ENCODE results near the gene GYPB. TPM values are rescaled to one million over a fixed set of nuclear protein-coding genes. Genes with fewer than 3 reads are reported as not detected.
"Not testable (repeated sequence)": the region's sequence is repeated elsewhere in the genome, so short reads cannot be mapped to it uniquely, and the experiment has no call there.

The GYPB gene
- total and polyA plus RNA-seq, 2 experiments from 2014 or later, result not detected

- H3K27me3 ChIP-seq; H3K4me1 ChIP-seq (ENCODE audit: insufficient read depth); H3K36me3 ChIP-seq (replicated peaks; ENCODE audit: insufficient read depth, low read depth); H3K4me2 ChIP-seq; H3K79me2 ChIP-seq; H4K20me1 ChIP-seq (ENCODE audit: insufficient read depth, poor library complexity, severe bottlenecking); H2AFZ ChIP-seq; H3K9me3 ChIP-seq (ENCODE audit: low read depth); H3K9me2 ChIP-seq (replicated peaks; ENCODE audit: insufficient read depth); H3K27ac ChIP-seq; H3K4me3 ChIP-seq; DNase-seq (ENCODE audit: low spot score): not testable (repeated sequence)
- 59% methylated on average over 6 of the region's 6 CpGs for WGBS (ENCODE audit: low lambda C conversion rate, missing lambda C conversion rate)
Measured at GRCh38 chr4:144000331-144000995, 18.7 kb downstream of the GYPB start.

GRCh38 chr4:143996193-143996592, 23.0 kb downstream of the GYPB start:
- not testable (repeated sequence) for H3K9me3 ChIP-seq (ENCODE audit: low read depth); H3K4me2 ChIP-seq; H3K4me1 ChIP-seq (ENCODE audit: insufficient read depth); H3K36me3 ChIP-seq (replicated peaks; ENCODE audit: insufficient read depth, low read depth); H3K27me3 ChIP-seq; H4K20me1 ChIP-seq (ENCODE audit: insufficient read depth, poor library complexity, severe bottlenecking); H3K4me3 ChIP-seq; H2AFZ ChIP-seq; H3K79me2 ChIP-seq; H3K27ac ChIP-seq; DNase-seq (ENCODE audit: low spot score); H3K9me2 ChIP-seq (replicated peaks; ENCODE audit: insufficient read depth)
- 93% methylated on average over 4 of the region's 4 CpGs for WGBS (ENCODE audit: low lambda C conversion rate, missing lambda C conversion rate)

GRCh38 chr4:143991761-143992160, 27.4 kb downstream of the GYPB start:
- H3K4me2 ChIP-seq; H3K4me1 ChIP-seq (ENCODE audit: insufficient read depth); H3K27ac ChIP-seq; H4K20me1 ChIP-seq (ENCODE audit: insufficient read depth, poor library complexity, severe bottlenecking); H2AFZ ChIP-seq; H3K4me3 ChIP-seq; DNase-seq (ENCODE audit: low spot score); H3K9me3 ChIP-seq (ENCODE audit: low read depth); H3K27me3 ChIP-seq; H3K36me3 ChIP-seq (replicated peaks; ENCODE audit: insufficient read depth, low read depth); H3K79me2 ChIP-seq; H3K9me2 ChIP-seq (replicated peaks; ENCODE audit: insufficient read depth): not testable (repeated sequence)
- WGBS (ENCODE audit: low lambda C conversion rate, missing lambda C conversion rate), result no CpG with 5 or more reads among the region's 1 CpG

GRCh38 chr4:143990717-143991116, 28.5 kb downstream of the GYPB start:
- not testable (repeated sequence) for H3K4me1 ChIP-seq (ENCODE audit: insufficient read depth); H3K9me3 ChIP-seq (ENCODE audit: low read depth); H3K9me2 ChIP-seq (replicated peaks; ENCODE audit: insufficient read depth); H4K20me1 ChIP-seq (ENCODE audit: insufficient read depth, poor library complexity, severe bottlenecking); H3K4me2 ChIP-seq; H3K79me2 ChIP-seq; H3K36me3 ChIP-seq (replicated peaks; ENCODE audit: insufficient read depth, low read depth); H3K4me3 ChIP-seq; H2AFZ ChIP-seq; H3K27me3 ChIP-seq; DNase-seq (ENCODE audit: low spot score); H3K27ac ChIP-seq
- 81% methylated on average over 3 of the region's 3 CpGs for whole genome bisulfite sequencing (ENCODE audit: low lambda C conversion rate, missing lambda C conversion rate)

DNA sequence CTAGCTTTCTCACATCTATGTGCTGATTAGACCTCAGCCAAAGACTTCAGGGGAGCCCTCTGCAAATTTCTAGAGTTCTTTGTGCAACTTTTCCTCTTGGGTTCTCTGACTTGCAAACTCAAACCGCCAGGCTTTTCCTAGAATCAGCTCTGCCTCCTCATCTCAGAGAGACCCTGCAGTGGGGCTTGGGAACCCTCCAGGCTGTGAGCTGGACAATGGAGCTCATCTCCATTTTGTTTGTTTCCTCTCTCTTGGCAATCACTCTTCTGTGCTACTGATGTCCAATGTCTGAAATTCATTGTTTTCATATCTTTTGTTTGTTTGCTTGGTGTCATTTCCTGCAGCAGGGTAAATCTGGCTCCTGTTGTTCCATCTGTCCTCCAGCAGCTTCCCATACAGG, 33.0 kb downstream of the GYPB start:
- Histone ChIP-seq H3K79me2 (no peaks in the 10 kb centered on the region), H3K27me3 (no peaks in the 10 kb centered on the region), H3K4me2 (no peak overlapping the region), H3K4me3 (no peak overlapping the region), H3K9me2 (replicated peaks; ENCODE audit: insufficient read depth) (no peaks in the 10 kb centered on the region), H3K4me1 (ENCODE audit: insufficient read depth) (no peaks in the 10 kb centered on the region), H3K36me3 (replicated peaks; ENCODE audit: insufficient read depth, low read depth) (no peaks in the 10 kb centered on the region), H3K9me3 (ENCODE audit: low read depth) (no peaks in the 10 kb centered on the region), H4K20me1 (ENCODE audit: insufficient read depth, poor library complexity, severe bottlenecking) (no peaks in the 10 kb centered on the region), H2AFZ (no peak overlapping the region), H3K27ac (no peak overlapping the region)
- DNase-seq (ENCODE audit: low spot score), result no peak
- 50% methylated on average over 1 of the region's 1 CpG for WGBS (ENCODE audit: low lambda C conversion rate, missing lambda C conversion rate)
- TF ChIP-seq EZH2phosphoT487 (IDR thresholded peaks at IDR 0.05; ENCODE audit: low read depth, severe bottlenecking, unreplicated experiment) (no peak), EZH2 (IDR thresholded peaks at IDR 0.05; ENCODE audit: borderline replicate concordance) (no peak)
- TF ChIP-seq, protein P1, sequence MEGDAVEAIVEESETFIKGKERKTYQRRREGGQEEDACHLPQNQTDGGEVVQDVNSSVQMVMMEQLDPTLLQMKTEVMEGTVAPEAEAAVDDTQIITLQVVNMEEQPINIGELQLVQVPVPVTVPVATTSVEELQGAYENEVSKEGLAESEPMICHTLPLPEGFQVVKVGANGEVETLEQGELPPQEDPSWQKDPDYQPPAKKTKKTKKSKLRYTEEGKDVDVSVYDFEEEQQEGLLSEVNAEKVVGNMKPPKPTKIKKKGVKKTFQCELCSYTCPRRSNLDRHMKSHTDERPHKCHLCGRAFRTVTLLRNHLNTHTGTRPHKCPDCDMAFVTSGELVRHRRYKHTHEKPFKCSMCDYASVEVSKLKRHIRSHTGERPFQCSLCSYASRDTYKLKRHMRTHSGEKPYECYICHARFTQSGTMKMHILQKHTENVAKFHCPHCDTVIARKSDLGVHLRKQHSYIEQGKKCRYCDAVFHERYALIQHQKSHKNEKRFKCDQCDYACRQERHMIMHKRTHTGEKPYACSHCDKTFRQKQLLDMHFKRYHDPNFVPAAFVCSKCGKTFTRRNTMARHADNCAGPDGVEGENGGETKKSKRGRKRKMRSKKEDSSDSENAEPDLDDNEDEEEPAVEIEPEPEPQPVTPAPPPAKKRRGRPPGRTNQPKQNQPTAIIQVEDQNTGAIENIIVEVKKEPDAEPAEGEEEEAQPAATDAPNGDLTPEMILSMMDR (IDR thresholded peaks at IDR 0.05; ENCODE audit: poor library complexity), result no peak

DNA sequence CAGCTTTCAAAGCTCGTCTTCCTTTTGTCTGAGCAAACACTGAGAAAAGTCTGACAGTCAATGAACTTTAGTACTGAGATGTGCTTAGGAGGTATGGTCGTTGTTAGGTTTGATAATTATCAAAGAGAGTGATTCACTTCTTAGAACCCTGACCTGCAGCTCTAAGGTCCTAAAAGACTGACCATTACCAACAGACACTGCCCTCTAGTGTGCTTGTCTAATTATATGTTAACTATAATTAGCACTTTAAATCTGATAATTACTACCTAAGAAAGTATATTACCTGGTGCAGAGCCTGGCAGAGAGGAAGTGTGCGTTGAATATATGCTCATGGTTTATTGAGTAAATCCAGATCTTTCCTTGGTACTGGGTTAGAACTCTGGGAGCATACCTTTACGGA, 38.4 kb downstream of the GYPB start:
- H3K27me3 ChIP-seq; H3K9me3 ChIP-seq (ENCODE audit: low read depth); H3K79me2 ChIP-seq; H2AFZ ChIP-seq; H3K4me2 ChIP-seq; H4K20me1 ChIP-seq (ENCODE audit: insufficient read depth, poor library complexity, severe bottlenecking); H3K9me2 ChIP-seq (replicated peaks; ENCODE audit: insufficient read depth); H3K4me1 ChIP-seq (ENCODE audit: insufficient read depth); H3K4me3 ChIP-seq; H3K36me3 ChIP-seq (replicated peaks; ENCODE audit: insufficient read depth, low read depth); H3K27ac ChIP-seq: not testable (repeated sequence)
- peak; percentile 6 for DNase-seq (ENCODE audit: low spot score)
- 29% methylated on average over 4 of the region's 4 CpGs for WGBS (ENCODE audit: low lambda C conversion rate, missing lambda C conversion rate)

DNA sequence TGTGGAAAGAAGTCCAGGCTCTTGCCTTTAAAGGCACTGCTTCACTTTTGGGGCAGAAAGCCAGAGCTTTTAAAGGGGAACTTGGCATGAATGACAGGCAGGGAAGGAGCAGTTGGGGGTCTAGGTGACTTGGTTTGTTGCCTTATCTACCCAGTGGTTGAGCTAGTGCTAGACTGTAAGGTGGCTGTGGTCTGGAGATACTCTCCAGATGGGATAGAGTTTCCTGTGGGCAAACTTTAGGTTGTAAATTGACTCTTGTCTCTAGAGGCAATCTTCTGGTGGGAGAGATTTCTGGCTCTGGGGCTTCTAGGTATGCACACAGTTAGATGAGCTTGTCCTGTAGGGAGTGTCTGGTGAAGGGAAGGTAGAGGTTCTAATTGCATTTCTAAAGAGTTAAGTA, 43.7 kb downstream of the GYPB start:
- not testable (repeated sequence) for H3K27me3 ChIP-seq; H3K36me3 ChIP-seq (replicated peaks; ENCODE audit: insufficient read depth, low read depth); H3K9me3 ChIP-seq (ENCODE audit: low read depth); H3K27ac ChIP-seq; H4K20me1 ChIP-seq (ENCODE audit: insufficient read depth, poor library complexity, severe bottlenecking); H3K4me2 ChIP-seq; H3K4me1 ChIP-seq (ENCODE audit: insufficient read depth); H2AFZ ChIP-seq; H3K4me3 ChIP-seq; DNase-seq (ENCODE audit: low spot score); H3K79me2 ChIP-seq; H3K9me2 ChIP-seq (replicated peaks; ENCODE audit: insufficient read depth)

DNA sequence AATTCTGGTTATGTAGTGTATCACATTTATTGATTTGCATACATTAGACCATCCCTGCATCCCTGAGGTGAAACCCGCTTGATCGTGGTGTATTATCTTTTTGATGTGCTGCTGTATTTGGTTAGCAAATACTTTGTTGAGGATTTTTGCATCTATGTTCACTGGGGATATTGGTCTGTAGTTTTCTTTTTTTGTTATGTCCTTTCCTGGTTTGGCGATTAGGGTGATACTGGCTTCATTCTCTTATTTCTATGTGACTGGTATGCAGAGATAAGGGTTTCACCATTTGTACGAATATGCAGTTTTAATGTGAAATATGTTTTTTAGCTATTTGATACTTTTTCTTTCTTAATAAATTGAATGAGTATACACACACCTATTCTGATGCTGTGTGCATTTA, 45.2 kb downstream of the GYPB start:
- not testable (repeated sequence) for H3K4me3 ChIP-seq; H3K9me2 ChIP-seq (replicated peaks; ENCODE audit: insufficient read depth); H3K36me3 ChIP-seq (replicated peaks; ENCODE audit: insufficient read depth, low read depth); H3K9me3 ChIP-seq (ENCODE audit: low read depth); H3K4me1 ChIP-seq (ENCODE audit: insufficient read depth); H3K4me2 ChIP-seq; H2AFZ ChIP-seq; H4K20me1 ChIP-seq (ENCODE audit: insufficient read depth, poor library complexity, severe bottlenecking); H3K27me3 ChIP-seq; H3K27ac ChIP-seq; DNase-seq (ENCODE audit: low spot score); H3K79me2 ChIP-seq
- WGBS (ENCODE audit: low lambda C conversion rate, missing lambda C conversion rate), result 86% methylated on average over 4 of the region's 4 CpGs

Measured in hepatocyte (in vitro differentiated cells).